NAMALWA (cell line): ENCODE results near the gene PSMD3.

Source experiments
- DNase-seq: peaks from one replicate; pipeline ENCODE4 v3.0.0-alpha.2; 2015; ENCODE audit warnings: low spot score

The PSMD3 gene

DNA sequence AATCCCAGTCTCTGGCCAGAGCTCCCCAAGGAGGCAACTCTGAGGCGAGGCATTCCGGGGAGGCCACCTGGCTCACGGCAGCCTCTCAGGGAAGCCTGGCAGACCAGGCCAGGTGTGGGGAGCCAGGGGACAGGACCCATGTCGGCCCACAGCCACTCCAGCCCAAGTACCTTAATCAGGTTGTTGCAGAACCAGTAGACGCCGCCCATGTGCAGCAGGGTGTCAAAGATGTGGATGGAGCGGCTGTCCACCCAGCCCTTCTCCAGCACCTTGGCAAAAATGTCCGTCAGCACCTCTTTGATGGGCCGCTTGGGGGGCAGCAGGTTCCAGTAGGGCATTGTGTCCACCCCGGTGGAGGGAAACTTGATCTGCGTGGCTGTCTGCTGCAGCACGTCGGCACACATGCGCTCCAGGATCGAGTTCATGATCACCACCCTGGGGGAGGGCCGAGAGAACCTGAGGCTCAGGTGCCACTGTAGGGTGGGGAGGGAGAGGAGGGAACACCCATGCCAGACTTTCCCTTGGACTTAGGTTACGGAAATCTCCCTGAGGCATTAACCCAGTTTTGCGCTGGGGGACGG is 42.4 kb downstream of the PSMD3 start:
- no peak for DNase-seq

DNA sequence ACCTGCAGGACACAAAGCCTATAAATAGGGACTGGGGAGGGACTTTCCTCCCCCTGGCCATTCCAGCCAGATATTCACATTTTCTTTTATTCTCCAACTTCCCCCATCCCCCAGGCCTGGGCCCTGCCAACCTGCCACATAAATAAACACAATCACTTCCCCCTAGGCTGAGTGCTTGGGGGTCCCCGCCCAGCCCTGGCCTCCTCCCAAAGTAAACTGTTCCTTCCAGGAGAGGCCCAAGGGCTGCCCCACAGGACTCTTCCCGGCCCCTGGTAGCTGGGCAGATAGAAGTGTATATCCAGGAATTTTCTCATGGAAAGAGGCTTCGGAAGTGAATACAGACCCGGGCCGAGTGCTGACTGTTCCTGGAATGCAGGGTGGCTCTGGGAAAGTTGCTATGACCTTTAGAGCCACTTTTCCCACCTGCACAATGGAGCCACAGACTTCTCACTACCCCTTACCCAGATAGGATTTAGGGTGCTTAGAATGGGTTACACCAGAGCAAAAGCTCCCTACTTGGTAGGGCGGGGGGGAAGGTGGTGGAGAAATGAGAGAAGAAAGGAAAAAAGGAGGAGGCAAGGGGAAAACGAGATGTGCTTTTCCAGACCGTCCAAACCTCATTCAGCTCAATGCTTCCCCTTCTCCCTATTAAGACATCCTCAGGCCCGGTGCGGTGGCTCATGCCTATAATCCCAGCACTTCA is 43.1 kb downstream of the PSMD3 start:
- no peak for DNase-seq

DNA sequence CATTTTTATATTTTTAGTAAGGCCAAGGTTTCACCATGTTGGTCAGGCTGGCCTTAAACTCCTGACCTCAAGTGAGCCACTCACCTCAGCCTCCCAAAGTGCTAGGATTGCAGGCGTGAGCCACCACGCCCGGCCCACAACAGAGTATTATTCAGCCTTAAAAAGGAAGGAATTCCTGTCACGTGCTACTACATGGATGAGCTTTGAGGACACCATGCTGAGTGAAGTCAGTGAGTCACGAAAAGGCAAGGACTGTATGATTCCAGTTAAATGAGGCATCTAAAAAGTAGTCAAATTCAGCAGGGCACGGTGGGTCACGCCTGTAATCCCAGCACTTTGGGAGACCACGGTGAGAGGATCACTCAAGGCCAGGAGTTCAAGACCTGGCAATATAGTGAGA is 44.3 kb downstream of the PSMD3 start:
- no peak for DNase-seq

DNA sequence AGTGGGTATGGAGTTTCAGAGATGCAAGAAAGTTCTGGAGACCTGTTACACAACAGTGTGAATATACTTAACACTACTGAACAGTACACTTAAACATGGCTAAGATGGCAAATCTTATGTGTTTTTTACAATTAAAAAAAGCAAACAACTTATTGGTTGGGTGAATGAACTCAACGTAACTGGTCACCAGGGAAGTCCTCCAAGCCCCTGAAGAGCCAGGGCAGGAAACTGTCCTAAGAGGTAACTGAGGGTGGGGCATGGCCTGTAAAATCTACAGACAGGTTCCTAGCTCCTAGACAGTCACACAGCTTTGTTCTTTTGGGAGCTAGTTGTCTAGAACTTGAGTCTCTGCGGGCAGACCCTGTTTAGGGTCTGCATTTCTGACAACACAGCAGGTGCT is 45.0 kb downstream of the PSMD3 start:
- no peak for DNase-seq

DNA sequence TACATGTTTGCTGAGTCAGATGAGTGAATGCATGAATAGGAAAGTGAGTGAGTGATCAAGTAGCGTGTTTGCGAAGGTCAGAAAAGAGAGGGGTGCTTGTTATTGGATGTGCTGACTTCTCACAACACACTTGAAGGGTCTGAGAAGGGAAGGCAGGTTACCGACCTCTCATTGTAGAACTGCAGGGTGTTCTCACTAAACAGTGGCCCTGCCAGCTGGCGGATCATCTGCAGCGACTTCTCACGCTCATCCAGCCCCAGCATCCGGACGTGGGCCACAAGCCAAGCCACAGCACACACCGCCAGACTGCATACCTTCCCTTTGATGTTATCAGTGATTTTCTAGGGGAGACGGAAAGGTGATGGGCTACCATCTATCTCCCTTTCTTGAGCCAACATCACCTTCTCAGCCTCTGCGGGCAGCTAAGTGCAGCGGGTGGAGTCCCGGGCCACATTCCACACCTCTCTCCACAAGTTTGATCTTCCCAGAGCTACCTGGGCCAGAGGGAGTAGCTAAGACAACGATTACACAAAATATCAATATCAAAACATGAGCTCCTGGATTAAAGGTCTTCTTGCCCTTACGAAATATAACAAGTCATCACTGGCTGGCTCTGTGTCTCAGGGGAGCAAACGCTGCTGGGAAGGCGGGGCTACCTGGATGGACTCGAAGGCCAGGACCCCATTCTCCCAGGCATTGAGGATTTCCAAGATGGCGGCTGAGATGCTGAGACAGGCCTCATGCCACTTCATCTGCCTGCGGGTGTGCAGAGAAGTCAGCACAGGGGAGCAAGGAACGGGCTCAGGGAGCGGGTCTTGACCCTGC is 45.6 kb downstream of the PSMD3 start:
- DNase-seq: no peak

DNA sequence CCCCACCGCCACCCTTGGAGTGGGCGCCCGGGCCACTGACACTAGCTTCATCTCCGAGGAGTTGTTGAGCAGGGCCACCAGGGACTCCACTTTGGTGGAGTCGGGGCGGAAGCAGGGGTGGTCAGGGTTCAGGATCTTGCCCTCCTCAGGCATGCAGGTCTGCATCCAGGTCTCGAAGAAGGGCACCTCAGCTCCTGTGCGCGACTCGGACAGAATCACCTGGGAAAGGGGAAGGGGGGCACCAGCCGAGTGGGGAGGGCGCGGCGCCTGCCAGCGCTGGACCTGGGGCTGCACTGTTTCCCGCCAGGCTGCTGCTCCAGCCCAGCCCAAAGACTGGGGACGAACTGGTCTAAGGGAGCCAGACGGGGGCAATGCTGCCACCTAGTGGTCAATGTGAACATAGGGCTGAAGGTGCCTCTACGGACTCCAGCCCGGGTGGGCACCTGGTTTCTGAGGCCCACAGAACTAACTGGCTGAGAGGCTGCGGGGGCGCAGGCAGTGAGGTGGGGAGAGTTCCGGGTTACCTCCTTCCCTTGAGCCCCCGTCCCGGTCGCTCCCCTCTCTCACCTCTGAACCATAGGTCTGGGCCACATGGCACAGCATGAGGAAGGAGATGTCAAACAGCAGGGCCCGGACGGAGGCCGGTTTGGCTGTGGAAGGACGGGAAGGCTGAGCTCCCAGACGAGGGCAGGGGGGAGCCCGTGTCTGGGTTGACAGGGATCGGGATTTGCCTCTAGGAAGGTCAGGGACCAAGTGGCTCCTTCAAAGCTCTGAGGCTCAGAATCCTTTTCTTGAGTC is 46.4 kb downstream of the PSMD3 start:
- DNase-seq: peak; percentile 88

DNA sequence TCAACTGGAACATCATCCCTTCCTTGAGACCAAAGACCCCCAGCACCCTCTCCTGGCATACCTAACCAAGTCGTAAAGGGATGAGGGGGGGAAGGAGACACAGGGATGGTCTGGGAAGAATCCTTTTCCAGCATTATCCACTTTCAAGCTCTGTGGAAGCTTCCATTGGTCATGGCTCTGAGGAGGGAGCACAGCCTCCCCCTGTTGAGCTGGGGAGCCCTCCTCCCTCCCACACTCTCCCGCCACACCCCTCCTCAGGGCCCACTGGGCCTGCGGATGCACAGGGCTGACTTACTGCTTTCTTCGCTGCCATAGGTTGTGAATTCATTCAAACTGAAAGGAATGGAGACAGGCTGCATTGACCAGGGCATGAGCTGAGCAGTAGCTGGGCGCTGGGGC is 47.0 kb downstream of the PSMD3 start:
- no peak for DNase-seq

DNA sequence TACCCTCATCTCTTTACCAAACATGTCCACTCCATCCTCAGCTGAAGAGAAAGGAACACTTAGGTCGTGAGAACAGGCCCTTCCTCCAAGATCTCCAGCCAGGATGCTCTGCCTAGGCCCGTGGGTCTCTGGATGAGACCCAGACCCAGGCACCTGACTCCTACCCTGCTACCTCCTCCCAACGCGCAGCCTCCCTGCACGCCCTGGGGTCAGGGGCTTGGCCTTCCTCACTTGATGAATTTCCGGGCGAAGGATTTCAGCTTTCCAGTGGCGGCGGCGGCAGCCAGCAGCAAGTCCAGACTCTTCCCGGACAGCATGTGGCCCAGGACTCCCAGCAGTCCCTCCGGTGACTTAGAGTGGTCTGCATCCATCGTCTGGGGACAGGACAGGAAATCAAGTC is 48.0 kb downstream of the PSMD3 start:
- DNase-seq: no peak

DNA sequence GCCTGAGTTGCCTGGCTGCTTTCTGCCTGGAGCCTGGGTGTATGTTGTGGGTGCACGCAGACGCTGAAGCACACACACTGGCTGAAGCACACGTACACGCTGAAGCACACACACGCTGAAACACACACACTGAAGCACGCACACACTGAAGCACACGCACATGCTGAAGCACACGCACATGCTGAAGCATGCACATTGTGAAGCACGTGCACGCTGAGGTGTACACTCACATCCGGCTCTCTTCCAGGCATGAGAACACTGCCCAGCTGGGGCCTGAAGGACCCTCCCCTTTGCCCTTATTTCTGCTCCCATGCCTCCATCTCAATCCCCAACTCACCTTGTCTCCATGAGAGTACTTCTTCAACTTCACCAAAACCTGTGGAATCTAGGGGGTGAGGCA is 51.1 kb downstream of the PSMD3 start:
- no peak for DNase-seq

DNA sequence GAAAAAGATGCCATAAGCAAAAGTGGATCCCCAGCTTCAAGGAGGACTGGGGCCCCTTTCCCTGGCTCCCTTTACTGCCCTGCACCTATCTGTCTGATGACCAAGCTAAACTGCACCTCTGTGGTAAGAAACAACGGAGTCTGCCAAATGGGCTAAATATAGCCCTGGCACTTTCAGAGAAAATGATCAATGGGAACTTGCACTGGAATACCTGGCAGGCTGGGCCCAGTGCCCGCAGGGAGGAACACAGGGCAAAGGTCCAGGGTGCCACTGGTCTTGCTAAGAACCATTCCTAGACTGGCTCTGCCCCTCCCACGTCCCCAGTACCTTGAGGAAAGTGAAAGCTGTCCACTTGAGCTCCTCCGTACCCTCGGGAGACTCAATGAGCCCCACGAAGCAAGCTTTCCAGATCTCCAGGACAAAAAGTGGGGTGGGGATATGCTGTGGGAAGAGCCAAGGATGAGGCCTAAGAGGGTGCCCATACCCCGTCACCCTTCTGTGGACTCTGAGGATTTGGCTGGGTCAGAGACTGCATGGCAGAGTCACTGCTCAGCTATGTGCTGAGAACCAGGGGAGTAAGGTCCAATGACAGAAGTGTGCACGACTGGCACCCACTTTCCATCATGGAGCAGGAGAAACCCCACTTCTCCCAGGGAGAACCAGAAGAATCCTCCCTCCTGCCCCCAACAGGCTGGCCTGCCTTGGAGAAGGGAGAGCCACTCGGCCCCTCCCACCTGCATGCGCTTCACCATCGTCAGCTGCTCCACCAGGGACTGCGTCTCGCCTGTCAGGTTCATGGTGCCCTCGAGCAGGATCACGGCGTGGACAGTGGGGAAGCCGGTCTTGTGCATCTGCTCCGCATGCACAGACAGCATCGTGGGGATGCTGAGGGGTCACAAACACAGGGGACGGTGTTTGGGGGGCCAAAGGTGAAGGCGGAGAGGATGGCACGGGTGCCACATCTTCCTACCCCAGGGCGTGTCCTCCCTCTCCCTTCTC is 52.0 kb downstream of the PSMD3 start:
- no peak for DNase-seq

DNA sequence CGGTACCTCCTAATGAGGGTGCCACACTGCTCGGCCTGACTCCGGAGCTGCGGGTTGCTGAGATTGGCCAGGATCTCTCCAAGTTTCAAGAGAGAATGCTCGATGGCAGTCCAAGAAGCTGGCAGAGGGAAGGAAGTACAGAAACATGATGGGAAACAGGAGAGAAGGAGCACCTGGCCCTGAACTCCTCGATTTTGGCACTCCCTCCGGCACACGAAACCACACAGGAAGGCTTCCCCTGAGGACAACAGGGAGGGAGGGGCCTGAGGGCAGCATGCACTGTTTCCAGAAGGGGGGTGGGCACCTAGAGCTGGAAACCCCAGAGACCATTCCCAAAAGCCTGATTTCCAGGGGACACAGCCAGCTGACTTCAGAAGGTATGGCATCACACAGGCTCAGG is 52.7 kb downstream of the PSMD3 start:
- DNase-seq: no peak

DNA sequence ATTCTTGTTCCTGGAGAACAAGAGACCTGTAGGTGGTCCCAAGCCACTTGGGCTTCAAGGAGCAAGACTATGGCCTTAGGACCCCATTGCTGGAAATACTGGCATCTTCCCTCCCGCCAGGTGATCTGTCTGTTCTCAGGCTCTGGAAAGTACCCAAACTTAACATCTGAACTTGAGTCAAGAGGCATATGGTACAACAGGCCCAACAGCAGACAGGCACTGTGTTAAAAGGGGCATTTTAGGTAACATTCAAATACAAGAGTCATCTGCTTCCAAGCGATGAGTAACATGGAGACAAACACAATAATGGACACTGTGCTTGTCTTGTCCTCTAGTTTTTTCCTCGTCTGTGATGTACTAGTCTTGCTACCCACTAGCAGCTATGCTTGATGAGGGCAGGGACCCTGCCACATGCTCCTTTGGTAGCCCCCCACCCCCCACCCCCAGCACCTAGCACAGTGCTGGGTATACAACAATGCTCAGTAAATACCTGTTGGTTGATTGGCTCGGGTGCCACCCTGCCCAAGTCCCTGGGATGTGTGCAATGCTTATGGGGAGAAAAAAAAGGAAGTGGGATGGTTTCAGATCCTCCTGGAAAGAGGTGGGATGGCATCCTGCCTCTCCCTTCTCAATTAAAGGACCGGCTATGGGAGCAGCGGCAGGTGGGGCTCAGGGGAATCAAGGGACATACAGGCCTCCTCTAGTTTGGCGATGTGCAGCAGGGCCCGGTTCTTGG is 54.0 kb downstream of the PSMD3 start:
- no peak for DNase-seq

DNA sequence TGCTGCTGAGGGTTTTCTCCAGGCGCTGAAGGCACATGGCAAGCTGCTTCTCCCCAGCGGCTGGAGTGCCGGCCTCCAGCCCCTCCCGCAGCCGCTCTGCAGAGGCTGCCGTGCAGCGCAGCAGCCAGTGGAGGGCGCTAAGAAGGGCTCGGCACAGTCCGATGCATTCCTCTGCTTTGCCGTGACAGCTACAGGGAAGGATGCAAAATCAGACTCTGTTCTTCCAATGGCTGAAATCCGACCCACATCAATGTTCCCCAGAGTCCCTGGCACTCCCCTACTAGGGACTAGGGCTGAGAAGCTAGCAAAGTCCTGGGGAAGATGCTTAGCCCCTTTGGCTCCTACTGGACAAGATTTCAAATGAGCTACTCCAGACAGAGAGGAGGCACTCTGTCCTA is 54.6 kb downstream of the PSMD3 start:
- DNase-seq: no peak

DNA sequence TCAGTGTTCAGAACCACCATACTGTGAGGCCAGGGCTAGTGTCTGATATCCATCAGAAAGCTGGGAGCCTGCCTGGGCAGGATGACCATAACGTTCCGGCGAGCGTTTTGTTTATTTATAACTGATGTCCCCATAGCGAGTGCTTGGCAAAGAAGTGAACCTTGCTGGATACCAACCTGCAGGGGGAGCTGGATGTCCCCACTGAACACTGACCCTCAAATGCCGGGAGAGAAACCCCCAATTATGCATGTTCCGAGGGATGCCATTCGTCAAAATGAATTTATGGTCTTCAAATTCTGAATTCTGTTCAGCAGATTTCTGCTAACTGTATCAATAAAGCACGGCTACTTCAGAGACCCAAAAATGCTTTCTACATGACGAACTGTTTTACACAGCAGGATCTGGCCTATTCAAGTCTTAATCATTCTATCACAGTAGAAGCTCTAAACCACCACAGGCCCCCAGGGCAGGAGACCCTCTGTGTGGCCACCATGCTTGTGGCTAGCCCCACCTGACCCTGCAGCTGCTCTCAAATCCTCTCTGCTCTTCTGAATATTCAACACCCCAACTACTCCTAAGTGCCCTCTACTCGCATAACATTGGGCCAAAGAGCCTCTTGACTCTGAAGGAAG is 58.4 kb downstream of the PSMD3 start:
- DNase-seq: peak; percentile 33

DNA sequence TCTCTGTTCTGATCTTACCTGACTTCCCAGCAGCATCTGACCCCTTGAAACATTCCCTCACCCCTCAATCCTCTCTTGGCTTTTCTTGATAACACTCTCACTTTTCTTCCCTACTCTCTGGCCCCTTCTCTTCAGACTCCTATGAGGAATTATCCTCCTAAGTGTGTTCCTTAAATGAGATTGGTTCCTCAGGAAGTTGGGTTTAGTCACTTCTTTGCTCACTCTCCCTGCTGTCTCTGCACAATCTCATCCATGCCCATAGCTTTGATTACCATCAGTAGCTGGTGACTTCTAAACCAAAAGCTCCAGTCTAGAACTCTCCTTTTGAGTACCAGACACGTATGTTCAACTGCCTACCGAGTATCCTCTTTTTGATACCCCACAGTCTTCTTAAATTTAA is 60.6 kb downstream of the PSMD3 start:
- no peak for DNase-seq
